ENCODE results near the gene SELENOS. TPM values are rescaled to one million over a fixed set of nuclear protein-coding genes. Genes with fewer than 3 reads are reported as not detected.

SELENOS gene
- total and polyA plus RNA-seq, 9 donors = 36.9 to 83.2 (median 43.6) TPM

DNA sequence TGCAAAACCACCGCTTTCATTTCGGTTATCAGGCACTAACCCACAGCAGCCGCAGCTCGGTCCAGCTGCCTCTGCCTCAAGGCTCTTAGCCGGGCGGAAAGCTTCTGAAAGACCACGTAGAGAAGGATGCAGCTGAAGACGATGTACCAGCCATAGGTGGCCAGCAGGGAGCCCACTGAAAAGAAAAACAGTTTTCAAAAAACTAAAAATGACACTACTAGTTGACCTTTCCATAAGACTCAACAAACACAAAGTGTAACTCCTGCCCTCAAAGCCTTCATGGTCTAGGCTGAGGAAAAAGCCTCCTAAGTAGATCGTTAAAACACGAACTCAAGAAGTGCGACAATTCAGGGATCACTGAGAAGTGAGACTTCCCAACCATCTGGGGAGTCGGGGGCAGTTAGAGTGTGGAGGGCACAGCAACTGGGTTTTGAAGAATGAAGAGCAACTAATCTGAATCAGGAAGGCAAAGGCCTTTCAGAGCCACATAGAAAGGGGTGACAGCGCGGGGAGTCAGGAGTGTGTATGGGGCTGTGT, 716 bp downstream of the SELENOS start:
- H3K27me3 ChIP-seq = no peaks in the 10 kb centered on the region
- H3K36me3 ChIP-seq = no peaks in the 10 kb centered on the region
- DNase-seq = no peak
- TF ChIP-seq, protein P1, sequence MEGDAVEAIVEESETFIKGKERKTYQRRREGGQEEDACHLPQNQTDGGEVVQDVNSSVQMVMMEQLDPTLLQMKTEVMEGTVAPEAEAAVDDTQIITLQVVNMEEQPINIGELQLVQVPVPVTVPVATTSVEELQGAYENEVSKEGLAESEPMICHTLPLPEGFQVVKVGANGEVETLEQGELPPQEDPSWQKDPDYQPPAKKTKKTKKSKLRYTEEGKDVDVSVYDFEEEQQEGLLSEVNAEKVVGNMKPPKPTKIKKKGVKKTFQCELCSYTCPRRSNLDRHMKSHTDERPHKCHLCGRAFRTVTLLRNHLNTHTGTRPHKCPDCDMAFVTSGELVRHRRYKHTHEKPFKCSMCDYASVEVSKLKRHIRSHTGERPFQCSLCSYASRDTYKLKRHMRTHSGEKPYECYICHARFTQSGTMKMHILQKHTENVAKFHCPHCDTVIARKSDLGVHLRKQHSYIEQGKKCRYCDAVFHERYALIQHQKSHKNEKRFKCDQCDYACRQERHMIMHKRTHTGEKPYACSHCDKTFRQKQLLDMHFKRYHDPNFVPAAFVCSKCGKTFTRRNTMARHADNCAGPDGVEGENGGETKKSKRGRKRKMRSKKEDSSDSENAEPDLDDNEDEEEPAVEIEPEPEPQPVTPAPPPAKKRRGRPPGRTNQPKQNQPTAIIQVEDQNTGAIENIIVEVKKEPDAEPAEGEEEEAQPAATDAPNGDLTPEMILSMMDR (IDR thresholded peaks at IDR 0.05) = peak in 1 of 3 donors; percentile 16
- no peak for TF ChIP-seq EP300 (IDR thresholded peaks at IDR 0.05)
- H3K9me3 ChIP-seq = no peaks in the 10 kb centered on the region
- peak overlapping the region; percentile 57 to 77 for H3K27ac ChIP-seq
- H3K4me1 ChIP-seq (ENCODE audit: insufficient read depth) = peaks cover 3% of the 10 kb centered on the region
- peak overlapping the region; percentile 98 for H3K4me3 ChIP-seq
- 3 to 8% (median 4%) methylated on average over 14 of the region's 14 CpGs for WGBS, 3 donors
- intact Hi-C loops (cut with DNase I) = loop anchor here in 2 of 4 donors (5.0 to 10.0 kb wide), 2 partner anchors 672 to 934 kb away; partner anchors contain the start of genes ADAMTS17 (in 1 of the 2), ASB7 (in 1 of the 2) and LINS1 (in 1 of the 2)

DNA sequence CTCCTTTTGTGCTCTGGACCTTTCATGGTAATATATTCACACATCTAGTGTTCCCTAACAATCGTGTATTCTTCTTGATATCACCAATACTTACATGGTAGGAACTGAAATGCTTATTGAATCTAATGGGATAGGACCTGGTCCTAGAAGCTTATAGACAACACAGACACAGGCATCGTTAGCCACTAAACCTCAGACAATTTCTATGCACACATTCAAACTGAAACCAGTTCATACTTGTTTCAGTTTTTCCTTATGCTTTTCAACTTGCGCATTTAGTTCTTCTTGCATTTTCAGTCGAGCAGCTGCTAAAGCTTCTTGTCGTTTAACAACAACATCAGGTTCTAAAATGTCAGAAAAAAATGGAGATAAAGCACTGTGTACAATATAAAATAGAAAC, 2.3 kb downstream of the SELENOS start:
- no peaks in the 10 kb centered on the region for H3K9me3 ChIP-seq
- H3K27me3 ChIP-seq = no peaks in the 10 kb centered on the region
- H3K36me3 ChIP-seq = no peaks in the 10 kb centered on the region
- intact Hi-C loops (cut with DNase I) = loop anchor here in 2 of 4 donors (5.0 to 10.0 kb wide), 2 partner anchors 670 to 933 kb away; partner anchors contain the start of genes ADAMTS17 (in 1 of the 2), ASB7 (in 1 of the 2) and LINS1 (in 1 of the 2)
- H3K4me1 ChIP-seq (ENCODE audit: insufficient read depth) = peaks cover 3% of the 10 kb centered on the region
- 79 to 83% (median 81%) methylated on average over 5 of the region's 5 CpGs for WGBS, 3 donors
- DNase-seq = no peak
- TF ChIP-seq, protein P1 (IDR thresholded peaks at IDR 0.05) = no peak
- TF ChIP-seq POLR2A (IDR thresholded peaks at IDR 0.05) (no peak), EP300 (IDR thresholded peaks at IDR 0.05) (no peak)
- H3K4me3 ChIP-seq = no peak overlapping the region
- H3K27ac ChIP-seq = no peak overlapping the region

DNA sequence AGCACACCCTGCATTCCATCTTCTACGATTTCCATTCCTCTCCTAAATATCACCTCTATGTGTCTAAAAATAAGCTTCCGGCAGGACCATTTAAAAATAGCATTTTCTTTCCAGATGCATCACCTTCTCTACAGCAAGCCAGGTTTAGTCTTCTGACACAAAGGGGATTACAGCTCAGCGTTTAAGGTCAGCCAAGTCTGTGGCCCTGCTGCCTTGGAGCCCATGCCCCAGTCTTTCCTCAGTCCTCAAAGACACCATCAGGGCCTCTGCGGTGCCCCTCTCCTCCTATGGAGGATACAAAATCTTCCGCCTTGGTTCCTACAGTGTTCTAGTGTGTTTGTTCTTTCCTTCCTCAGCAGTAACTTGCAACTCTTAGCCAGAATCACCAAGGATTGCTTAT, 3.8 kb downstream of the SELENOS start:
- H3K36me3 ChIP-seq = no peaks in the 10 kb centered on the region
- no peak overlapping the region for H3K27ac ChIP-seq
- TF ChIP-seq EP300 (IDR thresholded peaks at IDR 0.05) (no peak), POLR2A (IDR thresholded peaks at IDR 0.05) (no peak)
- TF ChIP-seq, protein P1 (IDR thresholded peaks at IDR 0.05) = no peak
- no peaks in the 10 kb centered on the region for H3K9me3 ChIP-seq
- DNase-seq = no peak
- peaks cover 3% of the 10 kb centered on the region for H3K4me1 ChIP-seq (ENCODE audit: insufficient read depth)
- no peaks in the 10 kb centered on the region for H3K27me3 ChIP-seq
- WGBS, 3 donors = 73 to 78% (median 74%) methylated on average over 5 of the region's 5 CpGs
- no peak overlapping the region for H3K4me3 ChIP-seq
- intact Hi-C loops (cut with DNase I) = loop anchor here in 1 of 4 donors (10.0 kb wide), 1 partner anchor 669 kb away; the partner anchor contains the start of genes ASB7 and LINS1

DNA sequence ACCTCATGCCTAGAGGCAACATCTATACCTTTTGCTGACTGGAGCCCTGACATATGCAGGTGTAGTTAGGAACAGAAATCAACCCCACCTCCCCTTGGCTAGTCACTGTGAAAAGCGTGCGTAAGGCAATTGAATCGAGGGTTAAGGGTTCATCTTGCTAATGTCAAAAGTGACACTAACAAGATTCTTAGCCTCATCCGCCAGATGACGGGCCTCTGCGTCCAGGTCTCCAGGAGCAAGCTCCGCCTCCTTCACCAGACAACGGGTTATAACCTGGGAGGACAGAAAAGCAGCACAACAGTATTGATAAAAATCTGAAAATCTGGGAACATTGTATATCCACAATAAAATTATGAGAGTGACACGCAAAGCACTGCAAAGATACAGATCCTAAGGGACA, 4.7 kb downstream of the SELENOS start:
- Histone ChIP-seq H3K36me3 (no peaks in the 10 kb centered on the region), H3K9me3 (no peaks in the 10 kb centered on the region), H3K4me3 (no peak overlapping the region), H3K27ac (no peak overlapping the region), H3K27me3 (no peaks in the 10 kb centered on the region), H3K4me1 (ENCODE audit: insufficient read depth) (peaks cover 3% of the 10 kb centered on the region)
- WGBS, 3 donors = 84 to 90% (median 87%) methylated on average over 9 of the region's 9 CpGs
- TF ChIP-seq, protein P1 (IDR thresholded peaks at IDR 0.05) = no peak
- no peak for TF ChIP-seq POLR2A (IDR thresholded peaks at IDR 0.05)
- no peak for TF ChIP-seq EP300 (IDR thresholded peaks at IDR 0.05)
- intact Hi-C loops (cut with DNase I) = loop anchor here in 1 of 4 donors (10.0 kb wide), 1 partner anchor 668 kb away; the partner anchor contains the start of genes ASB7 and LINS1
- DNase-seq = no peak
